Activated CD4-positive, alpha-beta T cell treated with anti-CD3 and anti-CD28 coated beads, Interleukin-2, amount 50 U/mL, for 16 hours (primary cell): ENCODE results near the gene INS.
"Not testable (repeated sequence)": the region's sequence is repeated elsewhere in the genome, so short reads cannot be mapped to it uniquely, and the experiment has no call there.

Experiments
- DNase-seq: peaks from one replicate; pipeline ENCODE4 v3.0.0-alpha.2; 2020

Gene INS

GRCh38 chr11:2198621-2199365, 37.8 kb upstream of the INS start:
- DNase-seq: no peak

DNA sequence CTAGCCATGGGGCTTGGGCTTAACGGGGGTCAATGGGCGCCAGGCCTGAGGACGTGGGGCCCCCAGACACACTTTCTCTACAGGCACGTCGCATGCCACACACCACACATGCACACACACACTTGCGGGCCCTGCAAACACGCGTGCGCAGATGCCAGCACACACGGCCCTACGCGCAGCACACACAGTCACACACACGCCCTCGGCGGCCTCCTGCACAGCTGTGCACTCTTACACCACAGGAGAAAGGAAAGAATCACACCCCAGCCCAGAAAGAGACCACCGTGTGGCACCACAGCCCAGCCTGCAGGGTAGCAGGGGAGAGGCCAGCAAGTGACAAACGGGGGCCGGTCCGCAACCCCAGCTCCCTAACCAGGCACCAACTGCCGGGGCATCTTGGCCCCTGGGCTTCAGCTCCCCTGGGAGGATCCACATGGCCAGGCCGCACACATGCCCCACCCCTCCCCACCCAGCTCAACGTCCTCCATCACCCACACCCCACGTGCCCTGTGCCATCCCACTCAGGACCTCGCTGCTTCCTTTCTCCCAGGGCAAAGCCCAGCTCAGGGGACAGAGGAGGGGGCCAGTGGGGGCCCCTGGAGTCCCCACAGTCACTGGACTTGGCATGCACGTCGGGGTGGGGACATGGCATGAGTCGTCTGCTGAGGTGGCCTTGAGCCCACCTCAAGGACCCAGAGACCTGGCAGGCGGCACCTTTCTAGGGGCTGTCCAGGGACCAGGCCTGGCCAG, 36.9 kb upstream of the INS start:
- no peak for DNase-seq

GRCh38 chr11:2196970-2197770, 36.2 kb upstream of the INS start:
- peak; percentile 67 for DNase-seq

DNA sequence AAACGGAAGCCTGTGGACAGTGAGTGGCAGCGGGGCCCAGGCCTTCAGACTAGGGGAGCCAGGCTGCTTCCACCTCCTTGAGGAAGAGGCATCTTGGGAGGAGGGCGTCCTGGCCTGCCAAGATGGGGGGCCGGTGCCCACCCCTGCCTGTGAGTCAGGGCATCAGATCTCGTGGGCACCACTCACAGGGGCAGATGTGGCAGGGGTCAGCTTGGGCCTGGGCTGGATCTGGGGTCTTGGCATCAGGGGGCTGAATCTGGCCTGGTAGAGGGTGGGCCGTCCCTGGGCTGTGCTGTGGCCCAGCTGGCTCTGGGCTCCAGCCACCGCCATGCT, 34.7 kb upstream of the INS start:
- no peak for DNase-seq

DNA sequence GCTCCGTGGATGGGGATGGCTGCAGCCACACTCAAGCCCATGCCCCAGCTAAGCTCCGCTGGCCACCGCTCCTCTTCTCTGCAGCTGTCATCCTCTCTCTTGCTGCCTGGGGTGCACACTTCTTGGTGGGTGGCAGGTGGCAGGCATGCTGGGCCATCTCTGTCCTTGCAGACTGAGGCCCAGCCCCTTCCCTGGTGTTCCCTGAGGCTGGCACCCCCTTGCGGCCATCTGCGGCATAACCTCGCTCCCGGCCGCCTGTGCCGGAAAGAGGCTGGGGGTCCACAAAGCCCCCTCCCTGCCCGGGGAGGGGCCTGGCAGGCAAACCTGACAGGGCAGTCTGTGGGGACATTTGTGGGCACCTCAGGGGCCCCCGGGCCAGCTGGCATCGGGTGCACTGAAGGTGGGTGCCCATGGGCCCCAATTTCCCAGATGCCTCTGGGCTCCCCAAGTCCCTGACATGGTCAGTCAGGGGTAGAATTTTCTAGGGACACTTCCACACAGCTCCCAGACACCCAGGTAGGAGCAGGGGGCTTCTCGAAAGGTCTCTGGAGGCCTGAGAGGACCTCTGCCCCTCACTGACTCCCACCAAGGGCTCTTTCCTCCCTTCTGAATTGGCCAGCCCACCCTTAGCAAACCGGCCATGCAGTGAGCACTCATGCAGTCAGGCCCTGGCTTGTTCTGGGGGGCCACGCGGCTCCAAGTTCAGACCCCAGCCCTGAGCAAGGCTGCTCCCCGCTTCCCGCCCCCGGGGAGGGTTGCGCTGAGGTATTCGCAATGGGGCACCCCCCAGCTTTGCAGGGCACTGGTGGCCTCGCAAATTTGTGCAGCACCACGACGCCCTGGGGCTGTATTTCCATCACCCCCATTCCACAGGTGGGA, 34.1 kb upstream of the INS start:
- DNase-seq: peak; percentile 37

DNA sequence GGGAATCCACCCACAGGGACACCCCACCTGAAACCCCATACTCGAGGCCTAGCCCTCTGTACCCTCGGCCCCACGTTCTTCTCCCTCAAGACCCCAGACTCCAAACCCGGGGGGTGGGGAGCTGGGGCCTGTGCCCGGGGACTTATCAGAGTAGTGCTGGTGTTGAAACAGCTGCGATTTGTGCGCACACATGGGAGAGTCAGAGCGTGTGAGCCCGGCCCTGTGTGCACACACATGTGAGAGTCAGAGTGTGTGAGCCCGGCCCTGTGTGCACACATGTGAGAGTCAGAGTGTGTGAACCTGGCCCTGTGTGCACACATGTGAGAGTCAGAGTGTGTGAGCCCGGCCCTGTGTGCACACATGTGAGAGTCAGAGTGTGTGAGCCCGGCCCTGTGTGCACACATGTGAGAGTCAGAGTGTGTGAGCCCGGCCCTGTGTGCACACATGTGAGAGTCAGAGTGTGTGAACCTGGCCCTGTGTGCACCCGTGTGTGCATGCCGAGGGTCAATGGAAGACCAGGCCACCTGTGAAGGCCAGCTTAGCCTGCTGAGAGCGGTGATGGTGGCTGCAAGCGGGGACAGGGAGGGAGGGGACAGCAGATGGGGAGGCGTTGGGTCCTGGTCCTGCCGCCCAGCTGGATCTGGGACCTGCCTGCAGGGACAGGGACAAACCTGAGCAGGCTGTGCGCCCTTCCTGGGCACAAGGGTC, 33.0 kb upstream of the INS start:
- DNase-seq: not testable (repeated sequence)

DNA sequence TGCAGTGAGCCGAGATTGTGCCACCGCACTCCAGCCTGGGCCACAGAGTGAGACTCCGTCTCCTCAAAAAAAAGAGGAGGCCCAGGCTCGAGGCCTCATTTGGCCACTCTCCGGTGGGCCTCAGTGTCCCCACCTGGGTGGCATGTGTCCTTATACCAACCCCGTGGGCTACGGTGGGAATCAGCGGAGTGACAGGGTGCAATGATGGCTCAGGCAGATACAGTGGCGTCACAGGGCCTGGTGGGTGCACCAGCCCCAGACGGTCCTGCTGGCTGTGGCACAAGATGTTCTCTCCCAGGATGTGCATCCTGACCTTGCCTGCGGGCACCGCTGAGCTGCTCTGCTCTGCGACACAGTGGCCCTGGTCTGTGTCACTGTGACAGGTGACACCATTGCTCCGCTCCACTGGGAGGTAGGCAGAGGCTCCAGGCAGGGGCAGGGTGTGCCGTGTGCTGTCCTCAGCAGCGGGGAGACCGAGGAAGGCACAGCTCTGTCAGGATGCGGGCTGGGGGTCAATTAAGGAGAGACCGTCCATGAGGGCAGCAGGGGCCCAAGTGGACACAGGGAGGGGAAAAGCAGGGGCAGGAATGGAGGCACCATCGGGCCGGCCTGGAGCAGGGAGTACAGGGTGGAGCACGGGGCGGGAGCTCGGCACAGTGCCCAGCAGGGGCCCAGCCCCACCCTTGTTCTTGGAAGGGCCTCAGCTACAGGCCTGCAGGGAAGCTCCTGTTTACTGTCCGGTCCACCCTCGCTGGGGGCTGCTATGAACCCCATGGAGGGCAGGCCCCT, 32.3 kb upstream of the INS start:
- DNase-seq: no peak

GRCh38 chr11:2192435-2192834, 31.4 kb upstream of the INS start:
- no peak for DNase-seq

DNA sequence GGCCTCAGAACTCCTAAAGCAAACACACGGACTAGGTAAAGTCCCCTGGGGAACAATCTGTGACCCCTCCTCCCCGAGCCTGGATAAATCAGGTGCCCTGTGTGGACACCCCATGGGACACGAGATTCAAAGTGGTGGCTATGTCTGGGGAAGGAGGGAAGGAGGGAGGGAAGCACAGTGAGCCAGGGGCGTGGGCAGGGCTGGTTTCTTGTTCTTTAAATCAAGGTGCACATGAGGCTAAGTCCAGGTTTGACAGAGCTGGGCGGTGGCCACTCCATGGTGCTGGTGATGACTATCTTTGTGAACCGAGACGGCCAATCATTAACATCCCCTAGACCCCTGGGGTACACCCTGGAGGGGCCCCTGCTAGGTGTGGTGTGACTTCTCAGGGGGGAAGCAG, 30.9 kb upstream of the INS start:
- DNase-seq: no peak

- DNase-seq: no peak
These were observed 29.9 kb upstream of the INS start for GRCh38 chr11:2190657-2191471.

GRCh38 chr11:2189938-2190656, 29.1 kb upstream of the INS start:
- no peak for DNase-seq

DNA sequence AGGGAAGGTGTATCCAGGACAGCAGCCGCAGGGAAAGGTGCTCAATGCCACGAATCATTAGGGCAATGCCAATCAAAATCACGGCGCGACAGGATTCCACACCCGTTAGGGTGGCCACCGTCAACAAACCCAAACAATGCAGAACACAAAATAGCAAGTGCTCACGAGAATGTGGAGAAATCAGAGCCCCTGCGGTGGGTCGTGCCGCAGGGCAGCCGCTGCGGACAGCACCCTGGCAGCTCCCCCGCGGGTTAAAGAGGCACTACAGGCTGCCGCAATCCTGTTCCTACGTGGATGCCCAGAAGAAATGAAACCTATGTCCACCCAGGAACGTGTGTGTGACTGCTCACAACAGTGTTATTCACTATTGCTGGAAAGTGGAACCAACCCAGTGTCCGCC, 27.7 kb upstream of the INS start:
- no peak for DNase-seq

- DNase-seq: no peak
These were observed 26.3 kb upstream of the INS start for GRCh38 chr11:2187280-2187707.

DNA sequence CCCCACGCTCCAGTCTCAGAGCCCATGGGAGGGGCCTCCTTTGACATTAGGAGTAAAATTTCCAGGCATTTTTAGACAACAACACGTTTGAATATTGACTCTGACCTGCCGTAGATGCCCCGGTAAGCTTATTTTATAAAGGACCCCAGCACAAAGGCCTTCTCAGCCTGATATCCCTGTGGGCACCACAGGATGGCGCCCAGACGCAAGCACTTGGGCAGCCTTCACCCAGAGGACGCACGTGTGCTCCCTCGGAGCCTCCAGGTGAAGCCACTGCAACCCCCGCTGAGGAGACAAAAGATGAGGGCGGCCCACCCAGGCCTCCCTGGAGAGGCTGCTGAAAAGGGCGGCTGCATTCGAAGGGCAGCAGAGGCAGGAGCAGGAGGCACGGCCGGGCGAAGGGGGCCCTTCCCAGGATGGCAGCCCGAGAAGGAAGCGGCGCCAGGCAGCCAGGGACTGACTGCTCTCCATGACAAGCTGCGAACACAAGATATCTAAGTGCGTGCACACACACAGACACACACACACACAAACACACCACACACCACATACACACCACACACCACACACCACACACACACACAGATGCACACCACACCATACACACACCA, 25.8 kb upstream of the INS start:
- peak; percentile 21 for DNase-seq

GRCh38 chr11:2185324-2186085, 24.5 kb upstream of the INS start:
- DNase-seq: no peak

- no peak for DNase-seq
These were observed 21.9 kb upstream of the INS start for GRCh38 chr11:2182692-2183474.

DNA sequence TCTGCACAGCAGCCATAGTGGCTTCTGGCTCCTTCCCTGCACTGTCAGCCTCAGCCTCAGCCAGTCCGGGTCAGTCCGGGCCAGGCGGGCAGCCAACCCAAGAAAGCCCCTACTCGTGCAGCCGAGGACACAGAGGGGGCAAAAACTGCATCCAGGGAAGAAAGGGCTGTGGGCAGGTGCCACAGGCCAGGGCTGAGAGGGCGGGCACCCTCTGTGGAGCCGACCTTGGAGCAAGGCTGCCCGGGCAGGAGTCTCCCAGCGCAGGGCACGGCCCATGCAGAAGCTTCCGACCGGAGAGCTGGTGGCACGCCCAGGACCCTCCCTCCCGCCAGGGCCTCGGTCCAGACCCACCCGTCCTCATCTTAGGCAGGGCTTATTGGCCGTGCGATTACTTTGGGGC, 21.1 kb upstream of the INS start:
- DNase-seq: no peak
